Measurements from ENCODE around the gene NAV2.

NAV2 gene

GRCh38 chr11:19683862-19684491 is 28.7 kb upstream of the NAV2 start:
- DNase-seq (ENCODE audit: low spot score) (peak; percentile 16), FAIRE-seq (no peak)

- DNase-seq (ENCODE audit: low spot score) = no peak
- no peak for FAIRE-seq
These were observed 26.4 kb upstream of the NAV2 start for GRCh38 chr11:19686234-19686633.

- FAIRE-seq (no peak), DNase-seq (ENCODE audit: low spot score) (no peak)
These were observed 25.2 kb upstream of the NAV2 start for GRCh38 chr11:19687392-19687791.

GRCh38 chr11:19689281-19690000 is 23.2 kb upstream of the NAV2 start:
- FAIRE-seq = no peak
- DNase-seq (ENCODE audit: low spot score) = no peak

GRCh38 chr11:19690885-19691284 is 21.8 kb upstream of the NAV2 start:
- DNase-seq (ENCODE audit: low spot score) = no peak
- no peak for FAIRE-seq

GRCh38 chr11:19691815-19692500 is 20.7 kb upstream of the NAV2 start:
- FAIRE-seq = no peak

GRCh38 chr11:19693146-19693545 is 19.5 kb upstream of the NAV2 start:
- DNase-seq (ENCODE audit: low spot score) (no peak), FAIRE-seq (no peak)

More at GRCh38 chr11:19691815-19692500, 20.7 kb upstream of the NAV2 start:
- DNase-seq (ENCODE audit: low spot score) = no peak

- FAIRE-seq (no peak), DNase-seq (ENCODE audit: low spot score) (no peak)
These were observed 17.8 kb upstream of the NAV2 start for GRCh38 chr11:19694796-19695345.

- DNase-seq (ENCODE audit: low spot score) (no peak), FAIRE-seq (no peak)
These were observed 16.6 kb upstream of the NAV2 start for GRCh38 chr11:19696073-19696472.

- DNase-seq (ENCODE audit: low spot score) (no peak), FAIRE-seq (no peak)
These were observed 15.7 kb upstream of the NAV2 start for GRCh38 chr11:19696904-19697303.

- DNase-seq (ENCODE audit: low spot score) (no peak), FAIRE-seq (no peak)
These were observed 14.9 kb upstream of the NAV2 start for GRCh38 chr11:19697721-19698121.

- no peak for DNase-seq (ENCODE audit: low spot score)
- FAIRE-seq = no peak
These were observed 13.9 kb upstream of the NAV2 start for GRCh38 chr11:19698493-19699292.

GRCh38 chr11:19701421-19701820 is 11.2 kb upstream of the NAV2 start:
- FAIRE-seq (no peak), DNase-seq (ENCODE audit: low spot score) (no peak)

- FAIRE-seq (no peak), DNase-seq (ENCODE audit: low spot score) (no peak)
These were observed 10.0 kb upstream of the NAV2 start for GRCh38 chr11:19702620-19703019.

GRCh38 chr11:19703211-19703610 is 9.4 kb upstream of the NAV2 start:
- DNase-seq (ENCODE audit: low spot score) (no peak), FAIRE-seq (no peak)

- no peak for FAIRE-seq
These were observed 8.4 kb upstream of the NAV2 start for GRCh38 chr11:19704213-19704612.

GRCh38 chr11:19705936-19706335 is 6.7 kb upstream of the NAV2 start:
- FAIRE-seq = no peak
- no peak for DNase-seq (ENCODE audit: low spot score)

More at GRCh38 chr11:19704213-19704612, 8.4 kb upstream of the NAV2 start:
- DNase-seq (ENCODE audit: low spot score) = no peak

GRCh38 chr11:19711911-19712280 is 741 bp upstream of the NAV2 start:
- FAIRE-seq = no peak
- no peak for DNase-seq (ENCODE audit: low spot score)

- no peak for DNase-seq (ENCODE audit: low spot score)
- FAIRE-seq = no peak
These were observed 772 bp downstream of the NAV2 start for GRCh38 chr11:19713196-19714021.

GRCh38 chr11:19714022-19714386 is 1.4 kb downstream of the NAV2 start:
- DNase-seq (ENCODE audit: low spot score) (peak; percentile 9), FAIRE-seq (no peak)
